Activated naive CD8-positive, alpha-beta T cell treated with anti-CD3 and anti-CD28 coated beads, Interleukin-2, amount 10 ng/mL, durations not matched to agents 7 days and 5 days (primary cell): Measurements from ENCODE around the gene DTHD1. TPM values are rescaled to one million over a fixed set of nuclear protein-coding genes. Genes with fewer than 3 reads are reported as not detected.

Source experiments
- ATAC-seq: fragments of 150-1000 bp; cut with Tn5 transposase; one replicate; pipeline ENCODE4 v1.10.0; 2021; ENCODE audit warnings: low read depth, moderate library complexity
- POLR2A ChIA-PET: fragments of 350-600 bp; sonication (Branson Sonifier 250); formaldehyde crosslinking; loops from one replicate; lab custom pipeline; 2021; ENCODE audit warnings: antibody characterized with exemption; lab: Charles Lee
- DNase-seq: peaks from one replicate; pipeline ENCODE4 v3.0.0; 2021
- H3K27ac Mint-ChIP-seq: one replicate; pipeline ENCODE4 v1.8.0; 2022; ENCODE audit warnings: mild to moderate bottlenecking, mixed read lengths
- H3K27me3 Mint-ChIP-seq: one replicate; pipeline ENCODE4 v1.8.0; 2022; ENCODE audit warnings: mild to moderate bottlenecking, moderate library complexity, mixed read lengths
- H3K36me3 Mint-ChIP-seq: one replicate; pipeline ENCODE4 v1.8.0; 2021; ENCODE audit warnings: mild to moderate bottlenecking, mixed read lengths
- H3K4me1 Mint-ChIP-seq: one replicate; pipeline ENCODE4 v1.8.0; 2021; ENCODE audit warnings: mixed read lengths
- H3K4me3 Mint-ChIP-seq: one replicate; pipeline ENCODE4 v1.8.0; 2022; ENCODE audit warnings: mild to moderate bottlenecking, moderate library complexity, mixed read lengths
- H3K9me3 Mint-ChIP-seq: one replicate; pipeline ENCODE4 v1.8.0; 2021; ENCODE audit warnings: mixed read lengths
- total RNA-seq, 2 experiments: library from RNA; stranded (reverse); gene quantifications; one replicate each; pipeline ENCODE4 v1.2.3, GENCODE V29; 2021

The DTHD1 gene
- total RNA-seq, 2 experiments from 2014 or later = 4.7 to 5.4 TPM

DNA sequence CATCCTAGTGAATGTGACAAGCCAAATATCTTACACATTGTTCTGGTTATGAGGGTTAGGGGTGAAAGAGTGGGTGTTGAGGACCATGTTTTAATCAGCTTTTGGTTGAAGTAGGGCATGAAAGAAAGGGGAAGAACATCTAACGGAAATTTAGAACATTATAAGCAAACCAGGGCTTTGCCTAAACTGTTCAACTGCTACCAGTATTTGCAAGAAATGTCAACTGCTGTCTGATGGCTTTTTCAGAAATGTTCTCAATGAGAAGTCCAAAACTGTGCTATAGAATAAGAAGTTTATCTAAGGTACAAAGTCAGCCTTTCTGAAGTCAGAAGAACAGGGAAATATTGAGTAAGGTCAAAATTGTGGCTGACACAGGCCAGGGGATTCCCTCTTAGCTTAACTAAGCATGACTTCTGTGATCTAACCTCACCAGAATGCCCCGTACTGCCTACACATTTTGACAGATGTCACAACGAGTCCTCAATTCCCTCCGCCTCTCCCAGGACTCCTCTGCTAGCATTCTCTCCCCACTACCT lies 67.1 kb downstream of the DTHD1 start:
- H3K4me3 Mint-ChIP-seq = no peak overlapping the region
- H3K4me1 Mint-ChIP-seq = peaks cover 19% of the 10 kb centered on the region
- no peak for DNase-seq
- no peak overlapping the region for H3K27ac Mint-ChIP-seq
- no peaks in the 10 kb centered on the region for H3K9me3 Mint-ChIP-seq
- ATAC-seq = peak; percentile 44
- H3K27me3 Mint-ChIP-seq = peaks cover 3% of the 10 kb centered on the region
- POLR2A ChIA-PET = no interaction called here
- H3K36me3 Mint-ChIP-seq = no peaks in the 10 kb centered on the region

DNA sequence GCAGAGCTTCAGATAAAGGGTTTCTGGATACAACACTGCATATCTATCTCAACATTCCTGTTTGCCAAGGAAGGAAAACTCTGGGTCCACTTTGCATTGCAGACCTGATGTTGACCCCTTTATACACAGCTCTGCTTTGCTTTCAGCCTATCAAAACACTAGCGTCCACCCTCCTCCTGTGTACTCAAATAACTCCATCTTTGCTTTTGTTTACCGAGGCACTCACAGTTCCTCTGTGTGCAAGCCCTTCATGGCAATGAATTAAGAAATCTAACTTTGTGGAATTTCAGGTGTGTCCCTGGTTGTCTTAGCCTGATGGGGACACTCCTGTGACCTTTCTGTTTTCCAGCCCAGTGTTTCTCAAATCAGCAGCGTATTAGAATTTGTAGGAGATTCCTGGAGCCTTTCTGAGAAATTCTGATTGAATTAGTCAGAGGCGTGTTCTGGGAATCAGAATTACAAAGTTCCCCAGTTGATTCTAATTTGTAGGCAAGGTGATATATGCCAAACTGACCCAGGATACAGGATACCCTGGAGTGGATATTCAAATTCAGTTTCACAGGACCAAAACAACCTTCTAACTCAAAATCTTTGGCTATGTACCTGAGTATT lies 68.6 kb downstream of the DTHD1 start:
- POLR2A ChIA-PET = interaction anchor here (1.7 kb wide), 1 partner anchor 50 kb away, joined by 5 read pairs; no protein-coding TSS in a partner anchor

DNA sequence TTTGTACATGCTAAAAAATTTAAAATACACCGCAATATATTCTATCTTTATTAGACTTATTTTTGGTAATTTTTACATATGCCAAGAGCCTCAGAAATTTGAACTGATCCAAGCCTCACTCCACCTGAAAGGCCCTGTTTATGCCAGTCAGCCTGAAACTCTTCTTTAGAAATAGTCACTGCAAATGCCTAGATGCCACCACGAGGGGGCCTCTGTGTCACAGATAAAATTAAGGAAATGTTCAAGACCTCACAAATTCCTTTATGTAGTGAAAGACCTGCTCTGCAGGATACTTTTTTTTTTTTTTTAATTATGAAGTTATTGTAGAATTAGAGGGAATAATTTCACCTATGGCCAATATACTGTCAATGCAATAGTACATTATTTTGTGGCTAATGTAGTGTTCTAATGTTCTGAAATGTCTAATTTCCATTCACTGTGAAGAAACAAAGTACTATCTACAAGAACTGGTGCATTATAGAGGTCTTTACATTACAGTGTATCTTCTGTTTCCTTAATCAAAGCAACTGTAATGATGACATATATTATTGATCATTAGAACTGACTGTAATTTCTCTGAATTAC lies 69.8 kb downstream of the DTHD1 start:
- no peaks in the 10 kb centered on the region for H3K9me3 Mint-ChIP-seq
- H3K36me3 Mint-ChIP-seq = no peaks in the 10 kb centered on the region
- ATAC-seq = peak; percentile 78
- POLR2A ChIA-PET = interaction anchor here (1.7 kb wide), 1 partner anchor 49 kb away, joined by 5 read pairs; no protein-coding TSS in a partner anchor
- peaks cover 3% of the 10 kb centered on the region for H3K27me3 Mint-ChIP-seq
- H3K27ac Mint-ChIP-seq = no peak overlapping the region
- peaks cover 19% of the 10 kb centered on the region for H3K4me1 Mint-ChIP-seq
- DNase-seq = peak; percentile 68
- no peak overlapping the region for H3K4me3 Mint-ChIP-seq

More for the DNA sequence above, 68.6 kb downstream of the DTHD1 start:
- Mint-ChIP-seq H3K4me3 (no peak overlapping the region), H3K9me3 (no peaks in the 10 kb centered on the region), H3K27me3 (peaks cover 3% of the 10 kb centered on the region), H3K36me3 (no peaks in the 10 kb centered on the region), H3K4me1 (peaks cover 19% of the 10 kb centered on the region), H3K27ac (no peak overlapping the region)
- no peak for ATAC-seq
- DNase-seq = no peak

GRCh38 chr4:36353998-36354397 lies 72.6 kb downstream of the DTHD1 start:
- POLR2A ChIA-PET = no interaction called here
- DNase-seq (no peak), ATAC-seq (no peak)
- H3K27me3 Mint-ChIP-seq = peaks cover 3% of the 10 kb centered on the region
- H3K4me1 Mint-ChIP-seq = peaks cover 12% of the 10 kb centered on the region
- no peak overlapping the region for H3K27ac Mint-ChIP-seq
- H3K9me3 Mint-ChIP-seq = no peaks in the 10 kb centered on the region
- H3K36me3 Mint-ChIP-seq = no peaks in the 10 kb centered on the region
- H3K4me3 Mint-ChIP-seq = no peak overlapping the region

DNA sequence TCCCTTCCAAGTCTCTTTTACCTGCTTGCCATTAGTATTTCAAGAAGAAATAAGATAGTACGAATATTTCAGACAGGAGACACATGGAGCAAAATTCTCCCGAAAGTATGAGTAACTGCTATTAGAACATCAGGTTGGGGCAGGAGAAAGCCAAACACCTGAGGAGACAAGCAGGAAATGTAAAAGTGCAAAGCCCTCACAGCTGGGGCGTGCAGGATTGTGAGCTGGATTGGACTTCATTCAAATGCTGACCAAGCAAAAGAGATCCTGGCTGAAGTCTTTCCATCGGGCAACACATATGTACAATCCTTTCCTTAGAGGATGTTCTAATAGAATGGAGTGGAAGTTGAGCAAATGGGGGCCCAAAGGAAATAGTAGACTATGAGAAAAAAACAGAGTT lies 76.8 kb downstream of the DTHD1 start:
- DNase-seq (no peak), ATAC-seq (no peak)
- Mint-ChIP-seq H3K9me3 (no peaks in the 10 kb centered on the region), H3K27ac (no peak overlapping the region), H3K4me3 (no peak overlapping the region), H3K36me3 (peaks cover 2% of the 10 kb centered on the region), H3K4me1 (no peaks in the 10 kb centered on the region), H3K27me3 (peaks cover 3% of the 10 kb centered on the region)
- POLR2A ChIA-PET = no interaction called here

GRCh38 chr4:36360755-36361154 lies 79.3 kb downstream of the DTHD1 start:
- no peak for ATAC-seq
- no peak for DNase-seq
- POLR2A ChIA-PET = no interaction called here
- Mint-ChIP-seq H3K27ac (no peak overlapping the region), H3K9me3 (no peaks in the 10 kb centered on the region), H3K4me1 (no peaks in the 10 kb centered on the region), H3K27me3 (no peaks in the 10 kb centered on the region), H3K4me3 (no peak overlapping the region), H3K36me3 (peaks cover 2% of the 10 kb centered on the region)

DNA sequence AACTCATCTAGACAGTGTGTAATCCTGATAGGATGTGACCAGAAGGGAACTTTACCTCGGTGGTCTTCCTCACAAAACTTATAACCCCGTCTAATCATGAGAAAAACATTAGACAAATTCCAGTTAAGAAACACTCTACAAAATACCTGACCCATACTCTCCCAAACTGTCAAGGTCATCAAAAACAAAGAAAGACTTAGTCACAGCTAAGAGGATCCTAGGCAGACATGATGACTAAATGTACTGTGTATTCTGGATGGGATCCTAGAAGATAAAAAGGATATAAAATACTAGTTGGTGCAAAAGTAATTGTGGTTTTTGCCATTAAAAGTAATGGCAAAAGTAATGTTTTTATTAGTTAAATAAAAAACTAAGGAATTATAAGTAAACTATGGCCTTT lies 81.6 kb downstream of the DTHD1 start:
- ATAC-seq = no peak
- DNase-seq = no peak
- Mint-ChIP-seq H3K4me3 (no peak overlapping the region), H3K27me3 (no peaks in the 10 kb centered on the region), H3K36me3 (peaks cover 2% of the 10 kb centered on the region), H3K4me1 (no peaks in the 10 kb centered on the region), H3K9me3 (no peaks in the 10 kb centered on the region), H3K27ac (no peak overlapping the region)
- POLR2A ChIA-PET = interaction anchor here (0.7 kb wide), 1 partner anchor 25 kb away, joined by 3 read pairs; no protein-coding TSS in a partner anchor

GRCh38 chr4:36374836-36375511 lies 93.6 kb downstream of the DTHD1 start:
- Mint-ChIP-seq H3K9me3 (peaks cover 14% of the 10 kb centered on the region), H3K4me3 (no peak overlapping the region), H3K4me1 (no peaks in the 10 kb centered on the region), H3K36me3 (peaks cover 2% of the 10 kb centered on the region), H3K27ac (no peak overlapping the region), H3K27me3 (peaks cover 5% of the 10 kb centered on the region)
- no peak for DNase-seq
- POLR2A ChIA-PET = no interaction called here
- ATAC-seq = no peak

- no peaks in the 10 kb centered on the region for H3K9me3 Mint-ChIP-seq
- ATAC-seq (peak; percentile 98), DNase-seq (peak; percentile 53)
- peak overlapping the region; percentile 98 for H3K27ac Mint-ChIP-seq
- POLR2A ChIA-PET = interaction anchor here (0.6 to 1.0 kb wide), 2 partner anchors 13 to 100 kb away, joined by 3 read pairs; no protein-coding TSS in a partner anchor
- peak overlapping the region; percentile 76 for H3K4me3 Mint-ChIP-seq
- H3K27me3 Mint-ChIP-seq = no peaks in the 10 kb centered on the region
- peaks cover 25% of the 10 kb centered on the region for H3K4me1 Mint-ChIP-seq
- H3K36me3 Mint-ChIP-seq = no peaks in the 10 kb centered on the region
These were observed 104.6 kb downstream of the DTHD1 start for GRCh38 chr4:36385951-36386571.

DNA sequence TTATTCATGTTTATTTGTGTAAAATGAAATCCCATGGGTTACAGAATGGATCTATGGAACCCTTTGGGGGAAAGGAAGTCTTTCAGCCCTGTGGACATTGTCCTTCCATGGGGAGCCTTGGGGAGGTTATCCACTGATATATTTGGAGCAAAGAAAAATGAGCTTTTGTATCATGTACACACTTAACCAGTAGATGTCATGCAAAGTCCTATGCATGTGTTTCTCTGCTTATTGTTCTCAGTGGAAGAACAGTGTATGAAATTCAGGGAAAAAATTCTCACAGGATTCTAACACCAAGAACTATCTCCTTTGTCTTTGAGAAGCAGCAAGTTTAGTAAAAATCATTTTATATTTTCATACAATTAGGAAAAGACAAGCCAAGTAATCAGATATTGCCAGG lies 105.3 kb downstream of the DTHD1 start:
- peak overlapping the region; percentile 98 for H3K27ac Mint-ChIP-seq
- peaks cover 25% of the 10 kb centered on the region for H3K4me1 Mint-ChIP-seq
- peak overlapping the region; percentile 76 for H3K4me3 Mint-ChIP-seq
- no peaks in the 10 kb centered on the region for H3K27me3 Mint-ChIP-seq
- H3K9me3 Mint-ChIP-seq = no peaks in the 10 kb centered on the region
- ATAC-seq = no peak
- POLR2A ChIA-PET = no interaction called here
- no peak for DNase-seq
- H3K36me3 Mint-ChIP-seq = no peaks in the 10 kb centered on the region

DNA sequence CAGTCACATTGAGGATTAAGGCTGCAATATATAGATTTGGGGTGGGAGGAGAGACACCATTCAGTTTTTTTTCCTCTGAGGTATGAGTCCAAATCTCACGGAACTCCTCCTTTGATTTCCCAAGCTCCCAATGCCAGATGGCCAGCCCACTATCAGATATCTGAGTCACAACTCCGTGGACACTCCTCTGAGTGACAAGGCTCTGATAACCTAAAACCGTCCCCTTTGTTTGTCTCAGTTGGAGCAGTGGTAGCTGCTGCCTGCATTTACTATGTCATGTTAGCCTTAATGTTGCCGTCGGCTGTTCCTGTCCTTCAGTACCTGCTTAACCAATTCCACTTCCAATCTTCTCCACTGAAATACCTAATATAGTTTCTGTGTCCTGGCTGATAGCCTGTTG lies 107.3 kb downstream of the DTHD1 start:
- no peak for ATAC-seq
- Mint-ChIP-seq H3K4me1 (peaks cover 29% of the 10 kb centered on the region), H3K27me3 (peaks cover 4% of the 10 kb centered on the region), H3K4me3 (no peak overlapping the region), H3K36me3 (no peaks in the 10 kb centered on the region), H3K27ac (no peak overlapping the region), H3K9me3 (no peaks in the 10 kb centered on the region)
- POLR2A ChIA-PET = no interaction called here
- no peak for DNase-seq

GRCh38 chr4:36391411-36391810 lies 110.0 kb downstream of the DTHD1 start:
- no peak for DNase-seq
- no peak for ATAC-seq
- POLR2A ChIA-PET = no interaction called here
- H3K27ac Mint-ChIP-seq = no peak overlapping the region
- H3K4me3 Mint-ChIP-seq = no peak overlapping the region
- H3K4me1 Mint-ChIP-seq = peaks cover 28% of the 10 kb centered on the region
- no peaks in the 10 kb centered on the region for H3K9me3 Mint-ChIP-seq
- peaks cover 7% of the 10 kb centered on the region for H3K27me3 Mint-ChIP-seq
- H3K36me3 Mint-ChIP-seq = peaks cover 2% of the 10 kb centered on the region

GRCh38 chr4:36392024-36392423 lies 110.6 kb downstream of the DTHD1 start:
- DNase-seq = no peak
- H3K36me3 Mint-ChIP-seq = peaks cover 2% of the 10 kb centered on the region
- ATAC-seq = no peak
- H3K4me1 Mint-ChIP-seq = peaks cover 23% of the 10 kb centered on the region
- H3K27me3 Mint-ChIP-seq = peaks cover 7% of the 10 kb centered on the region
- H3K9me3 Mint-ChIP-seq = no peaks in the 10 kb centered on the region
- no peak overlapping the region for H3K27ac Mint-ChIP-seq
- POLR2A ChIA-PET = no interaction called here
- H3K4me3 Mint-ChIP-seq = no peak overlapping the region
